K562 (cell line): ENCODE results near the gene MRPL10. TPM values are rescaled to one million over a fixed set of nuclear protein-coding genes. Genes with fewer than 3 reads are reported as not detected.

Source experiments
- ARHGAP35 ChIP-seq: fragments of 450-650 bp; IDR thresholded peaks from 2 replicates; pipeline ENCODE4 v1.6.1; 2018; ENCODE audit not compliant: partially characterized antibody
- BMI1 ChIP-seq: fragments of 150-350 bp; IDR thresholded peaks from 2 replicates; pipeline ENCODE4 v1.6.1; 2014; ENCODE audit warnings: low read length
- BRCA1 ChIP-seq, 2 experiments: fragments of 450-650 bp in 1 of 2; sonication (generic) in 1 of 2; formaldehyde crosslinking in 1 of 2; IDR thresholded peaks; 2 replicates each; pipeline versions ENCODE4 v1.5.0 to v1.6.1; 2017 to 2020; ENCODE audit warnings: mild to moderate bottlenecking in 1 of 2, missing genetic modification reagents in 1 of 2
- CCNT2 ChIP-seq: IDR thresholded peaks from 2 replicates; pipeline ENCODE4 v1.6.1; 2011; ENCODE audit warnings: borderline replicate concordance, low read depth, mild to moderate bottlenecking, moderate library complexity, mixed read lengths, low read length; ENCODE audit not compliant: insufficient read length; ENCODE audit errors: extremely low read depth
- CEBPB ChIP-seq: fragments of 450-650 bp; IDR thresholded peaks from 2 replicates; pipeline ENCODE4 v1.6.1; 2016; ENCODE audit warnings: missing genetic modification characterization, missing compliant biosample characterization
- CEBPZ ChIP-seq: fragments of 150-350 bp; IDR thresholded peaks from 2 replicates; pipeline ENCODE4 v1.6.1; 2014; ENCODE audit warnings: low read depth, mild to moderate bottlenecking, low read length, borderline replicate concordance
- CREB3L1 ChIP-seq: fragments of 450-650 bp; IDR thresholded peaks from 2 replicates; pipeline ENCODE4 v1.6.1; 2014; ENCODE audit warnings: low read depth, mild to moderate bottlenecking, moderate library complexity, borderline replicate concordance
- EHMT2 ChIP-seq: fragments of 450-650 bp; IDR thresholded peaks from 2 replicates; pipeline ENCODE4 v1.6.1; 2018; ENCODE audit warnings: antibody characterized with exemption
- ESRRB ChIP-seq: fragments of 250-450 bp; sonication (Bioruptor Pico); IDR thresholded peaks from 2 replicates; pipeline ENCODE4 v1.5.0; 2020; ENCODE audit warnings: mild to moderate bottlenecking, moderate library complexity, borderline replicate concordance
- ETS2 ChIP-seq: IDR thresholded peaks from 2 replicates; pipeline ENCODE4 v1.6.1; 2016; ENCODE audit warnings: borderline replicate concordance, missing genetic modification characterization, mild to moderate bottlenecking, moderate library complexity, missing compliant biosample characterization; ENCODE audit not compliant: poor library complexity, severe bottlenecking
- EZH2 ChIP-seq: IDR thresholded peaks from 2 replicates; pipeline ENCODE4 v1.6.1; 2012; ENCODE audit warnings: low read depth, mild to moderate bottlenecking, inconsistent platforms, low read length, borderline replicate concordance
- FOS ChIP-seq: IDR thresholded peaks from 3 replicates; pipeline ENCODE4 v1.6.1; 2011; ENCODE audit not compliant: insufficient read length; ENCODE audit errors: extremely low read depth
- HEY1 ChIP-seq: fragments of 250-450 bp; sonication (Bioruptor Pico); IDR thresholded peaks from 2 replicates; pipeline ENCODE4 v1.5.0; 2020; ENCODE audit warnings: mild to moderate bottlenecking, moderate library complexity, borderline replicate concordance
- KDM1A ChIP-seq, 2 experiments: fragments of 450-650 bp; IDR thresholded peaks; 2 replicates each; pipeline ENCODE4 v1.6.1; 2016; ENCODE audit warnings: mild to moderate bottlenecking in 2 of 2
- KLF13 ChIP-seq: fragments of 450-650 bp; IDR thresholded peaks from 2 replicates; pipeline ENCODE4 v1.6.1; 2016; ENCODE audit warnings: missing genetic modification characterization, low read depth, mild to moderate bottlenecking, missing compliant biosample characterization, moderate library complexity, borderline replicate concordance
- MTF1 ChIP-seq: fragments of 250-450 bp; sonication (Bioruptor Pico); IDR thresholded peaks from 2 replicates; pipeline ENCODE4 v1.9.0; 2021; ENCODE audit warnings: moderate library complexity, mild to moderate bottlenecking, inconsistent platforms, borderline replicate concordance
- NEUROD1 ChIP-seq: fragments of 150-350 bp; IDR thresholded peaks from 2 replicates; pipeline ENCODE4 v1.6.1; 2014; ENCODE audit warnings: borderline replicate concordance, low read length, low read depth; ENCODE audit not compliant: partially characterized antibody
- SMARCC2 ChIP-seq: fragments of 450-650 bp; IDR thresholded peaks from 2 replicates; pipeline ENCODE4 v1.6.1; 2017; ENCODE audit warnings: antibody characterized with exemption, moderate library complexity, mild to moderate bottlenecking, low read depth
- TBP ChIP-seq: optimal IDR thresholded peaks from 2 replicates; pipeline ENCODE3; 2011; ENCODE audit warnings: low read depth, low read length, improper control_type of control experiment
- polyA plus RNA-seq, 8 experiments: library from polyadenylated mRNA; depleted of rRNA in 4 of 8; stranded (reverse) in 5 of 8; unstranded in 3 of 8; fragments of >200 nt; fragmentation: Nextera tagmentation in 2 of 8; fragmentation: Illumina TruSeq in 1 of 8; extraction: Ambion mirVana in 2 of 8; extraction: Trizol in 1 of 8; gene quantifications; 2 replicates each; pipeline versions ENCODE4 v1.2.1 to v1.2.3, GENCODE V29; 2011 to 2014; ENCODE audit warnings: inconsistent platforms in 1 of 8, missing spikeins in 1 of 8
- total RNA-seq, 7 experiments: library from RNA; depleted of rRNA in 6 of 7; stranded (reverse); fragments of >200 nt in 6 of 7; fragmentation: Illumina TruSeq in 2 of 7; extraction: Trizol in 2 of 7; gene quantifications; 2 replicates each; pipeline versions ENCODE4 v1.2.1 to v1.2.3, GENCODE V29; 2011 to 2021; ENCODE audit warnings: low replicate concordance in 1 of 7
- TF ChIP-seq, protein P1 (sequence below): fragments of 450-650 bp; IDR thresholded peaks from 2 replicates; pipeline ENCODE4 v1.6.1; 2016; ENCODE audit warnings: antibody characterized with exemption

MRPL10 gene
- total and polyA plus RNA-seq, 9 of the 15 experiments (the other 6 are each of a cell fraction or from before 2014, with no cell fraction given), result 27.8 to 105 (median 67.3) TPM

GRCh38 chr17:47821424-47822391 is 9.6 kb downstream of the MRPL10 start, which contains the start of gene OSBPL7 (continued):
- no peak for TF ChIP-seq CEBPZ
- no peak for TF ChIP-seq EHMT2
- TF ChIP-seq HEY1 (CRISPR knock-in tag), result no peak
- TF ChIP-seq ESRRB (CRISPR knock-in tag), result no peak
- no peak for TF ChIP-seq ARHGAP35
- no peak for TF ChIP-seq BRCA1 (IDR thresholded peaks at IDR 0.05)
- TF ChIP-seq BRCA1 (CRISPR knock-in tag; IDR thresholded peaks at IDR 0.05), result no peak
- no peak for TF ChIP-seq ETS2
- no peak for TF ChIP-seq KLF13 (tag)
- no peak for TF ChIP-seq SMARCC2
- peak; percentile 47; the same call in 1 of the 2 replicates for TF ChIP-seq CREB3L1
- no peak for TF ChIP-seq FOS
- no peak for TF ChIP-seq CEBPB
- TF ChIP-seq, protein P1, sequence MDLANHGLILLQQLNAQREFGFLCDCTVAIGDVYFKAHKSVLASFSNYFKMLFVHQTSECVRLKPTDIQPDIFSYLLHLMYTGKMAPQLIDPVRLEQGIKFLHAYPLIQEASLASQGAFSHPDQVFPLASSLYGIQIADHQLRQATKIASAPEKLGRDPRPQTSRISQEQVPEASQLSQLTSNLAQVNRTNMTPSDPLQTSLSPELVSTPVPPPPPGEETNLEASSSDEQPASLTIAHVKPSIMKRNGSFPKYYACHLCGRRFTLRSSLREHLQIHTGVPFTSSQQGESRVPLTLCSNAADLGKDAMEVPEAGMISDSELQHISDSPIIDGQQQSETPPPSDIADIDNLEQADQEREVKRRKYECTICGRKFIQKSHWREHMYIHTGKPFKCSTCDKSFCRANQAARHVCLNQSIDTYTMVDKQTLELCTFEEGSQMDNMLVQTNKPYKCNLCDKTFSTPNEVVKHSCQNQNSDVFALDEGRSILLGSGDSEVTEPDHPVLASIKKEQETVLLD, result no peak
- TF ChIP-seq CCNT2, result no peak
- no peak for TF ChIP-seq MTF1 (CRISPR knock-in tag)
- TF ChIP-seq EZH2, result no peak
- TF ChIP-seq TBP, result peak; percentile 50
- TF ChIP-seq KDM1A (IDR thresholded peaks at IDR 0.05), result no peak
- TF ChIP-seq NEUROD1, result no peak
- TF ChIP-seq BMI1, result no peak
